Adipocyte (in vitro differentiated cells): ENCODE data around the gene TLE1.
"Not testable (repeated sequence)": the region's sequence is repeated elsewhere in the genome, so short reads cannot be mapped to it uniquely, and the experiment has no call there.

Experiments used
- DNase-seq: peaks from one replicate; pipeline ENCODE4 v3.0.0-alpha.2; 2015; ENCODE audit warnings: low read depth
- H3K27me3 ChIP-seq: replicated peaks from 2 replicates; pipeline ENCODE4 v1.7.0; 2013; ENCODE audit warnings: mild to moderate bottlenecking, low read length, moderate library complexity; ENCODE audit not compliant: control insufficient read depth, insufficient read depth
- H3K36me3 ChIP-seq: 2 replicates; pipeline ENCODE4 v1.7.0; 2013; ENCODE audit warnings: low read length, mild to moderate bottlenecking, moderate library complexity; ENCODE audit not compliant: control insufficient read depth, insufficient read depth, severe bottlenecking
- H3K4me1 ChIP-seq: 2 replicates; pipeline ENCODE4 v1.7.0; 2013; ENCODE audit warnings: mild to moderate bottlenecking, low read length, moderate library complexity; ENCODE audit not compliant: control insufficient read depth, insufficient read depth
- H3K4me3 ChIP-seq: 2 replicates; pipeline ENCODE4 v1.7.0; 2013; ENCODE audit warnings: mild to moderate bottlenecking, low read length, moderate library complexity
- H3K9ac ChIP-seq: 2 replicates; pipeline ENCODE4 v1.7.0; 2013; ENCODE audit warnings: mild to moderate bottlenecking, low read length, moderate library complexity
- H3K9me3 ChIP-seq: 2 replicates; pipeline ENCODE4 v1.7.0; 2013; ENCODE audit warnings: mild to moderate bottlenecking, low read length, moderate library complexity; ENCODE audit not compliant: control insufficient read depth

TLE1 gene

GRCh38 chr9:81607593-81608288 is 81.6 kb downstream of the TLE1 start:
- no peak for DNase-seq
- Histone ChIP-seq H3K27me3 (no peaks in the 10 kb centered on the region), H3K4me1 (peaks cover 31% of the 10 kb centered on the region), H3K4me3 (no peak overlapping the region), H3K36me3 (peaks cover 76% of the 10 kb centered on the region), H3K9ac (no peak overlapping the region), H3K9me3 (no peaks in the 10 kb centered on the region)

GRCh38 chr9:81606261-81606660 is 83.1 kb downstream of the TLE1 start:
- H3K4me1 ChIP-seq = peaks cover 27% of the 10 kb centered on the region
- not testable (repeated sequence) for H3K27me3 ChIP-seq
- peaks cover 78% of the 10 kb centered on the region for H3K36me3 ChIP-seq

GRCh38 chr9:81605170-81605670 is 84.1 kb downstream of the TLE1 start:
- no peak for DNase-seq
- Histone ChIP-seq H3K36me3 (peaks cover 78% of the 10 kb centered on the region), H3K4me3 (no peak overlapping the region), H3K27me3 (no peaks in the 10 kb centered on the region), H3K9me3 (no peaks in the 10 kb centered on the region), H3K9ac (no peak overlapping the region), H3K4me1 (peaks cover 26% of the 10 kb centered on the region)

More at GRCh38 chr9:81606261-81606660, 83.1 kb downstream of the TLE1 start:
- not testable (repeated sequence) for H3K9me3 ChIP-seq, H3K9ac ChIP-seq, H3K4me3 ChIP-seq, DNase-seq

- H3K36me3 ChIP-seq = peaks cover 74% of the 10 kb centered on the region
- H3K4me3 ChIP-seq = no peak overlapping the region
- H3K9ac ChIP-seq = no peak overlapping the region
- peaks cover 19% of the 10 kb centered on the region for H3K4me1 ChIP-seq
- H3K27me3 ChIP-seq = no peaks in the 10 kb centered on the region
- DNase-seq = no peak
- no peaks in the 10 kb centered on the region for H3K9me3 ChIP-seq
Observed at GRCh38 chr9:81604306-81605169, 84.8 kb downstream of the TLE1 start.

GRCh38 chr9:81602887-81603680 is 86.3 kb downstream of the TLE1 start:
- Histone ChIP-seq H3K4me1 (peaks cover 9% of the 10 kb centered on the region), H3K27me3 (no peaks in the 10 kb centered on the region), H3K9ac (no peak overlapping the region), H3K36me3 (peaks cover 75% of the 10 kb centered on the region), H3K4me3 (no peak overlapping the region), H3K9me3 (no peaks in the 10 kb centered on the region)
- DNase-seq = no peak

- no peaks in the 10 kb centered on the region for H3K4me1 ChIP-seq
- no peaks in the 10 kb centered on the region for H3K27me3 ChIP-seq
- H3K4me3 ChIP-seq = no peak overlapping the region
- DNase-seq = no peak
- H3K9ac ChIP-seq = no peak overlapping the region
- no peaks in the 10 kb centered on the region for H3K9me3 ChIP-seq
- H3K36me3 ChIP-seq = peaks cover 70% of the 10 kb centered on the region
Observed at GRCh38 chr9:81601639-81602623, 87.4 kb downstream of the TLE1 start.

- Histone ChIP-seq H3K9me3 (no peaks in the 10 kb centered on the region), H3K4me3 (no peak overlapping the region), H3K27me3 (no peaks in the 10 kb centered on the region), H3K9ac (no peak overlapping the region), H3K4me1 (no peaks in the 10 kb centered on the region), H3K36me3 (peaks cover 79% of the 10 kb centered on the region)
- no peak for DNase-seq
Observed at GRCh38 chr9:81600631-81601030, 88.7 kb downstream of the TLE1 start.

GRCh38 chr9:81599837-81600236 is 89.5 kb downstream of the TLE1 start:
- no peak overlapping the region for H3K9ac ChIP-seq
- no peaks in the 10 kb centered on the region for H3K9me3 ChIP-seq
- H3K27me3 ChIP-seq = no peaks in the 10 kb centered on the region
- H3K4me1 ChIP-seq = peaks cover 2% of the 10 kb centered on the region
- peaks cover 79% of the 10 kb centered on the region for H3K36me3 ChIP-seq
- no peak overlapping the region for H3K4me3 ChIP-seq
- DNase-seq = peak; percentile 44

GRCh38 chr9:81598811-81599210 is 90.5 kb downstream of the TLE1 start:
- no peaks in the 10 kb centered on the region for H3K9me3 ChIP-seq
- peaks cover 2% of the 10 kb centered on the region for H3K4me1 ChIP-seq

GRCh38 chr9:81598123-81598497 is 91.2 kb downstream of the TLE1 start:
- peaks cover 68% of the 10 kb centered on the region for H3K36me3 ChIP-seq
- H3K9me3 ChIP-seq = no peaks in the 10 kb centered on the region
- no peaks in the 10 kb centered on the region for H3K27me3 ChIP-seq
- no peak overlapping the region for H3K4me3 ChIP-seq
- peaks cover 2% of the 10 kb centered on the region for H3K4me1 ChIP-seq
- H3K9ac ChIP-seq = no peak overlapping the region
- no peak for DNase-seq

More at GRCh38 chr9:81598811-81599210, 90.5 kb downstream of the TLE1 start:
- no peaks in the 10 kb centered on the region for H3K27me3 ChIP-seq
- peaks cover 70% of the 10 kb centered on the region for H3K36me3 ChIP-seq
- no peak overlapping the region for H3K4me3 ChIP-seq
- DNase-seq = no peak
- H3K9ac ChIP-seq = no peak overlapping the region
